Ovary (tissue), 9 donors: Measurements from ENCODE around the gene SRRM5. TPM values are rescaled to one million over a fixed set of nuclear protein-coding genes. Genes with fewer than 3 reads are reported as not detected.

Experiments
- DNase-seq, 5 donors: peaks; one replicate each; pipeline ENCODE4 v3.0.0-alpha.2; 2019 to 2020
- H3K27ac ChIP-seq, 2 donors: fragments of 200-600 bp; one replicate each; pipeline versions ENCODE4 v1.5.1 to v1.8.0; 2019 to 2022
- H3K27me3 ChIP-seq: fragments of 200-600 bp; one replicate; pipeline ENCODE4 v1.8.0; 2022
- H3K36me3 ChIP-seq: fragments of 200-600 bp; sonication (generic); one replicate; pipeline ENCODE4 v1.5.1; 2019
- H3K4me1 ChIP-seq: one replicate; pipeline ENCODE4 v1.8.1; 2013; ENCODE audit warnings: mild to moderate bottlenecking, moderate library complexity; ENCODE audit not compliant: insufficient read depth
- H3K4me3 ChIP-seq: fragments of 200-600 bp; sonication (generic); one replicate; pipeline ENCODE4 v1.5.1; 2017
- H3K9me3 ChIP-seq, 2 donors: fragments of 200-600 bp in 1 of 2; sonication (generic) in 1 of 2; one replicate each; pipeline versions ENCODE4 v1.5.1 to v1.8.1; 2013 to 2019; ENCODE audit warnings: mild to moderate bottlenecking in 1 of 2, moderate library complexity in 1 of 2
- CTCF ChIP-seq, 3 donors: fragments of 450-650 bp in 2 of 3; fragments of 200-600 bp in 1 of 3; IDR thresholded peaks; one replicate each; pipeline versions ENCODE4 v1.5.1 to v1.8.0; 2016 to 2022; ENCODE audit warnings: antibody characterized with exemption in 3 of 3, mild to moderate bottlenecking in 1 of 3
- EP300 ChIP-seq: sonication (generic); formaldehyde crosslinking; IDR thresholded peaks from one replicate; pipeline ENCODE4 v1.6.1; 2017; ENCODE audit warnings: antibody characterized with exemption
- POLR2A ChIP-seq: fragments of 450-650 bp; IDR thresholded peaks from one replicate; pipeline ENCODE4 v1.6.1; 2017; ENCODE audit warnings: antibody characterized with exemption, mild to moderate bottlenecking, moderate library complexity
- WGBS, 3 donors: extraction: QIAGEN DNeasy Blood & Tissue Kit in 1 of 3; methylation state at CpG; one replicate each; pipeline versions ENCODE4 v1.1.5 to v1.1.7; 2013 to 2017; 5-methylcytosine and 5-hydroxymethylcytosine counted together
- intact Hi-C, 4 donors: fragments of 100-400 bp; cut with DNase I; formaldehyde crosslinking; loops; one replicate each; pipeline versions ENCODE4 v1.11.0 to v1.15.1; 2022 to 2023
- polyA plus RNA-seq, 2 donors: library from polyadenylated mRNA; stranded (reverse); fragments of 200-250 nt in 1 of 2; fragments of 350-450 nt in 1 of 2; fragmentation: Illumina TruSeq in 1 of 2; extraction: RNeasy Lipid Tissue Mini Kit (QIAGEN cat#74804) in 1 of 2; gene quantifications; one replicate each; pipeline ENCODE4 v1.2.3, GENCODE V29; 2013 to 2014
- total RNA-seq, 7 donors: library from RNA; depleted of rRNA in 2 of 7; stranded (reverse); fragments of >200 nt in 2 of 7; fragmentation: NEBNext Ultra II Directional in 3 of 7; extraction: Animal tissue kit (Norgen Biotek cat#: 25700) in 3 of 7; gene quantifications; one replicate each; pipeline versions ENCODE4 v1.1.0 to v1.2.4, GENCODE V29; 2016 to 2023
- donor health status: DM: no; HTN: no; CAD: no; lungs with moderate emphysema.
- donor health status: DM: no; HTN: no; CAD: no.
- donor health status: Bipolar disorder and iron deficiency.
- donor health status: DM: yes; HTN: yes; CAD: no.
- donor health status: DM: no; HTN: no; CAD: no.
- donor health status: DM: yes; HTN: yes; CAD: no.

The SRRM5 gene
- total and polyA plus RNA-seq, 9 donors, result 0.10 to 0.73 (median 0.33) TPM

- Histone ChIP-seq H3K27me3 (no peaks in the 10 kb centered on the region), H3K27ac (no peak overlapping the region), H3K36me3 (no peaks in the 10 kb centered on the region), H3K9me3 (no peaks in the 10 kb centered on the region), H3K4me1 (peaks cover 1% of the 10 kb centered on the region), H3K4me3 (no peak overlapping the region)
- intact Hi-C loops, result no loop called here
- 87 to 89% (median 88%) methylated on average over 35 of the region's 35 CpGs for WGBS, 3 donors
- no peak for TF ChIP-seq CTCF (IDR thresholded peaks at IDR 0.05)
- no peak for TF ChIP-seq POLR2A
- no peak for TF ChIP-seq EP300
- DNase-seq, result peak in 1 of 5 donors; percentile 34
Observed at GRCh38 chr19:43623889-43624670, 12.2 kb downstream of the SRRM5 start.

- Histone ChIP-seq H3K36me3 (no peaks in the 10 kb centered on the region), H3K4me3 (no peak overlapping the region), H3K9me3 (no peaks in the 10 kb centered on the region), H3K27me3 (no peaks in the 10 kb centered on the region), H3K4me1 (peaks cover 1% of the 10 kb centered on the region), H3K27ac (no peak overlapping the region)
- peak in 3 of 5 donors; percentile 44 to 65 (median 53) for DNase-seq
- TF ChIP-seq EP300 (no peak), POLR2A (no peak), CTCF (IDR thresholded peaks at IDR 0.05) (no peak)
- 32 to 39% (median 33%) methylated on average over 30 of the region's 30 CpGs for WGBS, 3 donors
- intact Hi-C loops, result no loop called here
Observed at GRCh38 chr19:43624933-43625332, 13.0 kb downstream of the SRRM5 start.

- 75 to 83% (median 81%) methylated on average over 28 to 32 of the region's 32 CpGs for WGBS, 3 donors
- Histone ChIP-seq H3K4me3 (no peak overlapping the region), H3K27ac (no peak overlapping the region), H3K9me3 (no peaks in the 10 kb centered on the region), H3K36me3 (no peaks in the 10 kb centered on the region), H3K27me3 (no peaks in the 10 kb centered on the region), H3K4me1 (no peaks in the 10 kb centered on the region)
- peak in 2 of 5 donors; percentile 29 to 49 for DNase-seq
- intact Hi-C loops, result no loop called here
- TF ChIP-seq POLR2A (no peak), CTCF (IDR thresholded peaks at IDR 0.05) (no peak), EP300 (no peak)
Observed at GRCh38 chr19:43625918-43626579, 14.2 kb downstream of the SRRM5 start.

GRCh38 chr19:43626838-43627237, 14.9 kb downstream of the SRRM5 start:
- Histone ChIP-seq H3K4me1 (no peaks in the 10 kb centered on the region), H3K4me3 (no peak overlapping the region), H3K36me3 (no peaks in the 10 kb centered on the region), H3K27me3 (no peaks in the 10 kb centered on the region), H3K27ac (no peak overlapping the region), H3K9me3 (no peaks in the 10 kb centered on the region)
- DNase-seq, result no peak
- intact Hi-C loops, result no loop called here
- TF ChIP-seq CTCF (IDR thresholded peaks at IDR 0.05) (no peak), POLR2A (no peak), EP300 (no peak)
- 62 to 64% (median 63%) methylated on average over 17 of the region's 17 CpGs for WGBS, 3 donors
